Activated effector memory CD4-positive, alpha-beta T cell treated with anti-CD3 and anti-CD28 coated beads, Interleukin-2, amount 50 U/mL, for 16 hours (primary cell): ENCODE measurements around the gene PABPC1L.

Experiments
- DNase-seq: peaks from one replicate; pipeline ENCODE4 v3.0.0-alpha.2; 2020

Gene PABPC1L

GRCh38 chr20:44969300-44969894 lies 59.5 kb downstream of the PABPC1L start:
- peak; percentile 66 for DNase-seq

DNA sequence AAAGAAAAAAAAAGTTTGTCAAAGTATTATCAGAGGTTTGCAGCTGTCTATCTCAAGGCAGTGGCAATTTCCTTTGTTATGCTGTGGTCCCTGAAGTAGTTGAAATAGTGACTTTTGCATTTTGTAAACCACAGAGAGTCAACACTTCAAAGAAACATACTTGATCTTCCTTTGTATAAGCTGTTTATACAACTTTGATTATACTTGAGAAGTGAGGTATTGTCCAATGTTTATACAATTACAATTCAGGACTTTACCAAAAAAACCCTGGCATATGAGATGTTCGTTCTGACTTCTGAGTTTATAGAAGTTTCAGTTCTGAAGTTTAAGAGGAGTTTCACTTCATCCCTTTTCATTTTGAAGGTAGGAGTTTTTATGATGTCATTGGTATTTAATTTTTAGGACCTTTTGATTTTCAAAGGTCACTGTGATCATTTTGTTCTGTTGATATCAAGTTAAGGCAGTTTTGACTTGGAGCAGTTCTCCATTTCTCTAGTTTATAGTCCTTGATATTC lies 60.4 kb downstream of the PABPC1L start:
- DNase-seq: no peak

GRCh38 chr20:44973053-44973452 lies 63.2 kb downstream of the PABPC1L start:
- no peak for DNase-seq

DNA sequence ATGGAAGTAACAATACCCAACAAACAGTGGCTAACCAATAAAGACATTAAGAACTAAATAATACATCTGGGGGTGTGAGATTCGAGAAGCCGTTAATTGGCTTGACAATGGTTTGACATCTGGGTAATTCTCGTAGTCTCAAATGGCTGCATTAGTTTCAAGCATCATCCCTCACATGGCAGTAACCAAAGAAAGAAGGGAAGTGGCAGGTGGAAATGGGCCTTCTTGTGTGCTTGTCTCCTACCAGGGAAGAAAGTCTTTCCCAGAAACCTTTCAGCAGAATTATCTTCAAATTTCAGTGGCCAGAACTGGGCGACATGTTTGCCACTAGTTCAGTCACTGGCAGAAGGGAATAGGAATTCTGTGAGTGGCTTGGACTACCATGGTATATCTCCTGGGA lies 66.8 kb downstream of the PABPC1L start:
- DNase-seq: no peak

DNA sequence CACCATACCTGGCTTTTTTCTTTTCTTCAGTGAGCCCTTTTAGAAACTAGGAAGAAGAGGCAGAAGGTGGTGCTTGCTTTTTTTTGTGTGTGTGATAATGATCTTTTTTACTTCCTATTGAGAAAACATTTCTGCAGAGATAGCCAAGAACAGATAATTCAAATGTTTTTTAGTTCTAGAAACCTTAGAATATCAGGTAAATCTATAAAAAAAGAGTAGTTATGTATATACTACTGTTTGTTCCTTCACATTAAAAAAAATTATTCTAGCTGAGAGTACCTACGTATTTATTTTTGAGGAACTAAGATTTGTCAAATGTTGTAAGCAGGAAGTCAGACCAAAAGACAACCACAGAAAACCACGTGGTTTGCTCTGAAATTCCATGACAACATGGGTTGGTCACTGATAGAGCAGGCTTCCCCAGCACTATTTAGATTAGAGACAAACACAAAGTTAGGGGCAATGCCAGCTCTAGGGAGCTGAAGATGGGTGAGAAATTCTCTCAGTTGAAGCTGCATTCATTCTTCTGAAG lies 69.3 kb downstream of the PABPC1L start:
- DNase-seq: peak; percentile 84

DNA sequence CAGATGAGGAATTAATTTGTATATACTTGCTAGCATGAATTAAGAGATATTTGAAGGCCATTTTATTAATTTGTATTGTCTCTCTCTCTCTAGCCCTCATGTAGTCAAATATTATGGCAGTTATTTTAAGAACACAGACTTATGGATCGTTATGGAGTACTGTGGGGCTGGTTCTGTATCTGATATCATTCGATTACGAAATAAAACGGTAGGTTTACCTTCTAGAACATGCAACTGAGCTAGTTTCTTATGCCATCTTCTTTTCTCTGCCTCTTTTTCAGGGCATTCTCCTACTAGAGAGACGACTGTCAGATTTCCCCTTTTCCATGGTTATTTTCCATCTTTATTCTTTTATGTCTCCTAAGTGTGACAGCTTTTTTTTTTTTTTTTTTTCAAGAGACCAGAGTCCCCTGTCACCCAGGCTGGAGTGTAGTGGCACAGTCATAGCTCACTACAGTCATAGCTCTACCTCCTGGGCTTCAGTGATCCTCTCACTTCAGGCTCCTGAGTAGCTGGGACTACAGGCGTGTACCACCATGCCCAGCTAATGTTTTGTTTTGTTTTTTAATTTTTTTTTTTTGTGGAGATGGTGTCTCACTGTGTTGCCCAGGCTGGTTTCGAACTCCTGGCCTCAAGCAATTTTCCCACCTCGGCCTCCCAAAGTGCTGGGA lies 72.0 kb downstream of the PABPC1L start:
- DNase-seq: no peak

GRCh38 chr20:44983093-44983674 lies 73.3 kb downstream of the PABPC1L start:
- no peak for DNase-seq

DNA sequence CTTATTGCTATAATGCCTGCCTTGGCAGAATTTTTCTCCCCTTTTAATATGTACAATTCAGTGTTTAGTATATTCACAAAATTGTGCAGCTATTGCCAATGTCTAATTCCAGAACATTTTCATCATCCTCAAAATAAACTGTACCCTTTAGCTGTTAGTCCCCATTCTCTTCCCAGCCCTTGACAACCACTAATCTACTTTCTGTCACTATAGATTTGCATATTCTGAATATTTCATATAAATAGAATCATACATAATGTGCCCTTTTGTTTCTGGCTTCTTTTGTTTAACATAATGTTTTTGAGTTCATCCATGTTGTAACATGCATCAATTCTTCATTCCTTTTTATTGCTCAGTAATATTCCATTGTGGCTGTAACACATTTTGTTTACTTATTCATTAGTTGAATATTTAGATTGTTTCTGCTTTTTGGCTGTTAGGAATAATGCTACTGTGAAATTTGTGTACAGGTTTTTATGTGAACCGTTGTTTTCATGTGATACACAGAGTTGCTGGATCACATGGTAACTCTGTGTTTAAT lies 78.8 kb downstream of the PABPC1L start:
- DNase-seq: no peak
